ENCODE results near the gene U2AF1. TPM values are rescaled to one million over a fixed set of nuclear protein-coding genes. Genes with fewer than 3 reads are reported as not detected.
"Not testable (repeated sequence)": the region's sequence is repeated elsewhere in the genome, so short reads cannot be mapped to it uniquely, and the experiment has no call there.

U2AF1 gene
- 21.3 and 35.7 TPM in 2 replicates for total RNA-seq (2014; rRNA removed; shearing (Covaris generic))

- DNase-seq (ENCODE audit: low spot score), result not testable (repeated sequence)
These were observed at the start of gene U2AF1 for GRCh38 chr21:43106965-43107793. Gene U2AF1 (minus strand): TSS chr21:43107570. CDS start chr21:43107494, 76 bp downstream.

- not testable (repeated sequence) for DNase-seq (ENCODE audit: low spot score)
These were observed 46.2 kb upstream of the U2AF1 start for GRCh38 chr21:43153601-43154000.

GRCh38 chr21:43149344-43149743, 42.0 kb upstream of the U2AF1 start:
- DNase-seq (ENCODE audit: low spot score), result not testable (repeated sequence)

- DNase-seq (ENCODE audit: low spot score), result not testable (repeated sequence)
These were observed 40.6 kb upstream of the U2AF1 start for GRCh38 chr21:43147999-43148398.

GRCh38 chr21:43146637-43147036, 39.3 kb upstream of the U2AF1 start:
- not testable (repeated sequence) for DNase-seq (ENCODE audit: low spot score)

- not testable (repeated sequence) for DNase-seq (ENCODE audit: low spot score)
These were observed 34.0 kb upstream of the U2AF1 start for GRCh38 chr21:43141407-43141806.

GRCh38 chr21:43138944-43139343, 31.6 kb upstream of the U2AF1 start:
- DNase-seq (ENCODE audit: low spot score), result not testable (repeated sequence)

- DNase-seq (ENCODE audit: low spot score), result not testable (repeated sequence)
These were observed 27.1 kb upstream of the U2AF1 start for GRCh38 chr21:43134520-43134919.

- not testable (repeated sequence) for DNase-seq (ENCODE audit: low spot score)
These were observed 22.7 kb upstream of the U2AF1 start for GRCh38 chr21:43130094-43130493.

- not testable (repeated sequence) for DNase-seq (ENCODE audit: low spot score)
These were observed 8.6 kb upstream of the U2AF1 start for GRCh38 chr21:43115956-43116355.

- DNase-seq (ENCODE audit: low spot score), result not testable (repeated sequence)
These were observed 7.1 kb upstream of the U2AF1 start for GRCh38 chr21:43114483-43114882.

- DNase-seq (ENCODE audit: low spot score), result not testable (repeated sequence)
These were observed 1.6 kb upstream of the U2AF1 start for GRCh38 chr21:43109006-43109405.

GRCh38 chr21:43108177-43108576, 807 bp upstream of the U2AF1 start:
- DNase-seq (ENCODE audit: low spot score), result not testable (repeated sequence)

- not testable (repeated sequence) for DNase-seq (ENCODE audit: low spot score)
These were observed 396 bp upstream of the U2AF1 start for GRCh38 chr21:43107794-43108137.

- DNase-seq (ENCODE audit: low spot score), result not testable (repeated sequence)
These were observed 2.7 kb downstream of the U2AF1 start for GRCh38 chr21:43104642-43105041.

- DNase-seq (ENCODE audit: low spot score), result not testable (repeated sequence)
These were observed 5.1 kb downstream of the U2AF1 start for GRCh38 chr21:43102281-43102680.

- not testable (repeated sequence) for DNase-seq (ENCODE audit: low spot score)
These were observed 5.7 kb downstream of the U2AF1 start for GRCh38 chr21:43101676-43102075.

- not testable (repeated sequence) for DNase-seq (ENCODE audit: low spot score)
These were observed 6.4 kb downstream of the U2AF1 start for GRCh38 chr21:43101000-43101399.

- not testable (repeated sequence) for DNase-seq (ENCODE audit: low spot score)
These were observed 15.3 kb downstream of the U2AF1 start for GRCh38 chr21:43091979-43092614.

GRCh38 chr21:43090947-43091346, 16.4 kb downstream of the U2AF1 start:
- DNase-seq (ENCODE audit: low spot score), result not testable (repeated sequence)

- not testable (repeated sequence) for DNase-seq (ENCODE audit: low spot score)
These were observed 17.9 kb downstream of the U2AF1 start for GRCh38 chr21:43089463-43089862.

- not testable (repeated sequence) for DNase-seq (ENCODE audit: low spot score)
These were observed 24.6 kb downstream of the U2AF1 start for GRCh38 chr21:43082587-43083300.
